Body of pancreas (tissue), 4 donors: ENCODE results near the gene WFS1.

Experiments
- CTCF ChIP-seq, 7 experiments: fragments of 450-650 bp in 4 of 7; fragments of 200-600 bp in 3 of 7; sonication (generic) in 3 of 7; IDR thresholded peaks; one replicate each; pipeline ENCODE4 v1.5.1; 2016 to 2019; ENCODE audit warnings: antibody characterized with exemption in 7 of 7
- POLR2A ChIP-seq, 3 donors: fragments of 450-650 bp; IDR thresholded peaks; one replicate each; pipeline ENCODE4 v1.6.1; 2016; ENCODE audit warnings: antibody characterized with exemption in 3 of 3, mild to moderate bottlenecking in 2 of 3

- TF ChIP-seq POLR2A (IDR thresholded peaks at IDR 0.05) (no peak), CTCF (IDR thresholded peaks at IDR 0.05) (no peak)
Observed at GRCh38 chr4:6239968-6240367, 29.7 kb upstream of the WFS1 start.
